GM12801 (cell line): ENCODE results near the gene BLOC1S5.

Source experiments
- TF ChIP-seq, protein P1 (sequence below): IDR thresholded peaks from one replicate; pipeline ENCODE4 v1.5.1; 2011; ENCODE audit warnings: control low read depth; ENCODE audit not compliant: insufficient read length; ENCODE audit errors: extremely low read depth

Gene BLOC1S5

GRCh38 chr6:8086755-8087306, 22.6 kb upstream of the BLOC1S5 start:
- TF ChIP-seq, protein P1, sequence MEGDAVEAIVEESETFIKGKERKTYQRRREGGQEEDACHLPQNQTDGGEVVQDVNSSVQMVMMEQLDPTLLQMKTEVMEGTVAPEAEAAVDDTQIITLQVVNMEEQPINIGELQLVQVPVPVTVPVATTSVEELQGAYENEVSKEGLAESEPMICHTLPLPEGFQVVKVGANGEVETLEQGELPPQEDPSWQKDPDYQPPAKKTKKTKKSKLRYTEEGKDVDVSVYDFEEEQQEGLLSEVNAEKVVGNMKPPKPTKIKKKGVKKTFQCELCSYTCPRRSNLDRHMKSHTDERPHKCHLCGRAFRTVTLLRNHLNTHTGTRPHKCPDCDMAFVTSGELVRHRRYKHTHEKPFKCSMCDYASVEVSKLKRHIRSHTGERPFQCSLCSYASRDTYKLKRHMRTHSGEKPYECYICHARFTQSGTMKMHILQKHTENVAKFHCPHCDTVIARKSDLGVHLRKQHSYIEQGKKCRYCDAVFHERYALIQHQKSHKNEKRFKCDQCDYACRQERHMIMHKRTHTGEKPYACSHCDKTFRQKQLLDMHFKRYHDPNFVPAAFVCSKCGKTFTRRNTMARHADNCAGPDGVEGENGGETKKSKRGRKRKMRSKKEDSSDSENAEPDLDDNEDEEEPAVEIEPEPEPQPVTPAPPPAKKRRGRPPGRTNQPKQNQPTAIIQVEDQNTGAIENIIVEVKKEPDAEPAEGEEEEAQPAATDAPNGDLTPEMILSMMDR: no peak

DNA sequence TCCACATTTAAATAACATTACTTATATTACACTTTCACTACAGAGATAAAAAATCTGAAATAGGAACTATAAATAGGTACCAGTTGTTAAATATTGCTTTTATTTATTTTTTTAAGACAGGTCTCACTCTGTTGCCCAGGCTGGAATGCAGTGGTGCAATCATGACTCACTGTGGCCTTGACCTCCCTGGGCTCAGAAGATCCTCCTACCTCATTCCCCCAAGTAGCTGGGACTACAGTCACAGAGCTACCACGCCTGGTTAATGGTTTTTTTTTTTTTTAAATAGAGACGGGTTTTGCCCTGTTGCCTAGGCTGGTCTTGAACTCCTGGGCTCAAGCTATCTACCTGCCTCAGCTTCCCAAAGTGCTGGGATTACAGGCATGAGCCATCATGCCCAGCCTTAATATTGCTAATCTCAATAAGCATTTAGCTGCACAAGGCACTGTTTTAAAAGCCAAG, 20.9 kb upstream of the BLOC1S5 start:
- TF ChIP-seq, protein P1: no peak

GRCh38 chr6:8084586-8084985, 20.4 kb upstream of the BLOC1S5 start:
- TF ChIP-seq, protein P1: no peak

DNA sequence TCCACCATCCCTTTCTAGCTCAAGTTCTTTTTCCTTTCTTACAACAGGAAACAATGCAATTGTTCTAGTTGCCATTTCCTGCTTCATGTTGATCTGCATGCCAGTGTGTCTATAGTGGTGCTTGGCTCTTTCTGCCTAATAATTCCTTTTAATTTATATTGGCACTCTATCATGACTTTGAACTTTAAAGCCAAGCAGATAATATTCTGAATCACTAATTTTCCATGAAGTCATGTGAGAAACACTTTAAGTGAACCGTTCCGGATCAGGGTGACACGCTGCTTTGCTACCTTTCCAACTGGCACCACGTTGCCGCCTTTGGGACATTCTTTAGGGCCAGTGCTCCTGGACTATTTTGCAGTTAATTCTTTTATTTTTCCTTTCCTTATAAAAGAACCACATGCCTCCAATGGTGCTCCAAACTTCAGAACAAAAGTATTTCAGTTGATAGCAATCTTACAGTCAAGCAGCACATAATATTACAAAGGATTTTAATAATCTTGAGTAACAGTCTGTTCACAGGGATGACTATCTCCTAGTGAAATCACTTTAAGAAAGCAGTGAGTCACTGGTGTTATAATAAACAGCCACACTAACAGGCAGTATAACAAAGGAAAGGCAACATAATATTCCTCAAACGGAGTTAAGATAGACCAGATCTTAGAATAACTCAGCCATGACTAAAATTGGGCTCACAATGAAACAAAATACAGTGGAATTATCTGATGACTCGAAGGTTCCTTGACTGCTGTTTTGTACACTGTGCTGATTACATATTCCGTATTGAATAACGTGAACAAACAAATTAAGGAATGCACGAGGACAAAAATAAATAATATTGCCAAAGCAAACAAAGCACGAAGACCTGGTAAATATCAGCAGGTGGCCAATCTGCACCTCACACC, 19.0 kb upstream of the BLOC1S5 start:
- TF ChIP-seq, protein P1: no peak

DNA sequence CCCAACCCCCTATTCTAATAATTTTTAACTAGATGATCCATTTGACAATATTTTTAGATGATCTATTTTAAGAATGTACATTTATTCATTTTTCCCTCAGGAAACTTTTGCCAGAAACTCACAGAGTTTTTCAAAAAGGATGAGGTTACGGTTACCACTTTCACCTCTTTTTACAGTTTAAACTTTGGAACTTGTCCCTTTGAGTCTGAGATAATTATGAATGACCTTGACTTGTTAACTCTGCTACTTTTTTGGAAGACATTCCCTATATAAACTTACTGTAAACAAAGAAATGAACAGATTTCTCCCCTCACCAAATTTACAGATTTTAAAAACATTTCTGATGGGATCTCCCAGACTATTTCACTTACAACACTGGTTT, 18.4 kb upstream of the BLOC1S5 start:
- TF ChIP-seq, protein P1: no peak

GRCh38 chr6:8080362-8081151, 16.4 kb upstream of the BLOC1S5 start:
- TF ChIP-seq, protein P1: no peak

DNA sequence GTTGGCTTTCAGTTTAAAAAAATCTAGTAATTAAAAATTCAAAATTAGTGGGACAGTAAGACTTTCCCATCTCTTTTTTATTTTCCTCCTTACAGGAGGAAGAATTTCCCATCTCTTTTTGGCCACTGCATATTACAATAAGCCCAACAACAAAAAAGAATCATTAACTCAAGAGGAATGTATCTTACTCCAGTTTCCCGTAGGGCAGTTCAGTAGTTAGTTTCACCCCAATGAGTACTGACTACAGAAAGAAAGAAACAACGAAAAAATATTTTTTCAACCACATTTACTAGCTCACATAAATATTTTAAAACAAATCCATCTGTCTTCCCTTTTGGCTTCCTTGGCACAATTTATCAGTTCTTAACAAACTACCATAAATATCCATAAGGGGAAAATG, 14.9 kb upstream of the BLOC1S5 start:
- TF ChIP-seq, protein P1: no peak
